Activated CD4-positive, alpha-beta T cell treated with anti-CD3 and anti-CD28 coated beads for 36 hours (primary cell): Measurements from ENCODE around the gene SRPK2. TPM values are rescaled to one million over a fixed set of nuclear protein-coding genes. Genes with fewer than 3 reads are reported as not detected.

Experiments used
- ATAC-seq: fragments of 200-7000 bp; cut with Tn5 transposase; one replicate; pipeline ENCODE4 v1.10.0; 2021; ENCODE audit warnings: mild to moderate bottlenecking, moderate library complexity
- CTCF ChIA-PET: fragments of 350-600 bp; sonication (Branson Sonifier 250); formaldehyde crosslinking; loops from one replicate; lab custom pipeline; 2021; ENCODE audit warnings: antibody characterized with exemption; lab: Charles Lee
- POLR2A ChIA-PET: fragments of 350-600 bp; sonication (Branson Sonifier 250); formaldehyde crosslinking; loops from one replicate; lab custom pipeline; 2021; ENCODE audit warnings: antibody characterized with exemption, inconsistent platforms; lab: Charles Lee
- DNase-seq: peaks from one replicate; pipeline ENCODE4 v3.0.0-alpha.2; 2020
- H3K27ac Mint-ChIP-seq: one replicate; pipeline ENCODE4 v1.8.0; 2021; ENCODE audit warnings: mixed read lengths
- H3K27me3 Mint-ChIP-seq: one replicate; pipeline ENCODE4 v1.8.0; 2021; ENCODE audit warnings: mixed read lengths
- H3K36me3 Mint-ChIP-seq: one replicate; pipeline ENCODE4 v1.8.0; 2021; ENCODE audit warnings: low read depth, mixed read lengths
- H3K4me1 Mint-ChIP-seq: one replicate; pipeline ENCODE4 v1.8.0; 2021; ENCODE audit warnings: mixed read lengths
- H3K4me3 Mint-ChIP-seq: one replicate; pipeline ENCODE4 v1.8.0; 2021; ENCODE audit warnings: mild to moderate bottlenecking, moderate library complexity, mixed read lengths
- H3K9me3 Mint-ChIP-seq: one replicate; pipeline ENCODE4 v1.8.0; 2021; ENCODE audit warnings: low read depth, mixed read lengths
- intact Hi-C, 2 experiments: fragments of 100-400 bp; cut with DNase I in 1 of 2; cut with micrococcal nuclease in 1 of 2; formaldehyde crosslinking; loops; one replicate each; pipeline versions ENCODE4 v1.14.2 to v1.15.1; 2022 to 2024; cut with DNase I, micrococcal nuclease
- total RNA-seq, 2 experiments: library from RNA; stranded (reverse); gene quantifications; one replicate each; pipeline ENCODE4 v1.2.3, GENCODE V29; 2021

SRPK2 gene
- total RNA-seq, 2 experiments from 2014 or later, result 42.7 to 42.9 TPM

- peaks cover 2% of the 10 kb centered on the region for H3K36me3 Mint-ChIP-seq
- ChIA-PET POLR2A (no interaction called here), CTCF (interaction anchor here (0.7 to 2.5 kb wide), 4 partner anchors 13 to 387 kb away, joined by 3 to 10 read pairs (median 4); no protein-coding TSS in a partner anchor)
- no peaks in the 10 kb centered on the region for H3K27me3 Mint-ChIP-seq
- no peak overlapping the region for H3K4me3 Mint-ChIP-seq
- H3K27ac Mint-ChIP-seq, result no peak overlapping the region
- ATAC-seq, result no peak
- intact Hi-C loops, result no loop called here
- no peak for DNase-seq
- no peaks in the 10 kb centered on the region for H3K9me3 Mint-ChIP-seq
- peaks cover 32% of the 10 kb centered on the region for H3K4me1 Mint-ChIP-seq
Measured at GRCh38 chr7:105222953-105223352, 165.8 kb downstream of the SRPK2 start.

- Mint-ChIP-seq H3K4me1 (peaks cover 48% of the 10 kb centered on the region), H3K36me3 (peaks cover 4% of the 10 kb centered on the region), H3K9me3 (no peaks in the 10 kb centered on the region), H3K27me3 (no peaks in the 10 kb centered on the region), H3K4me3 (no peak overlapping the region), H3K27ac (no peak overlapping the region)
- POLR2A ChIA-PET, result interaction anchor here (0.6 kb wide), 1 partner anchor 95 kb away, joined by 4 read pairs; no protein-coding TSS in a partner anchor
- no peak for DNase-seq
- ATAC-seq, result no peak
- intact Hi-C loops, result no loop called here
- CTCF ChIA-PET, result interaction anchor here (1.0 kb wide), 1 partner anchor 18 kb away, joined by 3 read pairs; no protein-coding TSS in a partner anchor
Measured at GRCh38 chr7:105219771-105220160, 169.0 kb downstream of the SRPK2 start.

GRCh38 chr7:105218939-105219770 is 169.6 kb downstream of the SRPK2 start:
- Mint-ChIP-seq H3K4me3 (no peak overlapping the region), H3K4me1 (peaks cover 50% of the 10 kb centered on the region), H3K9me3 (no peaks in the 10 kb centered on the region), H3K36me3 (peaks cover 4% of the 10 kb centered on the region), H3K27ac (no peak overlapping the region), H3K27me3 (no peaks in the 10 kb centered on the region)
- no peak for ATAC-seq
- ChIA-PET CTCF (no interaction called here), POLR2A (interaction anchor here (0.6 to 0.7 kb wide), 2 partner anchors 96 to 228 kb away, joined by 4 read pairs; no protein-coding TSS in a partner anchor)
- intact Hi-C loops, result no loop called here
- DNase-seq, result no peak

GRCh38 chr7:105218215-105218614 is 170.5 kb downstream of the SRPK2 start:
- no peak overlapping the region for H3K4me3 Mint-ChIP-seq
- ChIA-PET POLR2A (interaction anchor here (0.7 kb wide), 1 partner anchor 227 kb away, joined by 4 read pairs; no protein-coding TSS in a partner anchor), CTCF (no interaction called here)
- H3K9me3 Mint-ChIP-seq, result no peaks in the 10 kb centered on the region
- intact Hi-C loops, result no loop called here
- DNase-seq, result no peak
- peaks cover 55% of the 10 kb centered on the region for H3K4me1 Mint-ChIP-seq
- ATAC-seq, result no peak
- H3K27ac Mint-ChIP-seq, result no peak overlapping the region
- no peaks in the 10 kb centered on the region for H3K27me3 Mint-ChIP-seq
- peaks cover 4% of the 10 kb centered on the region for H3K36me3 Mint-ChIP-seq

- Mint-ChIP-seq H3K4me3 (no peak overlapping the region), H3K27me3 (no peaks in the 10 kb centered on the region), H3K9me3 (no peaks in the 10 kb centered on the region), H3K36me3 (peaks cover 9% of the 10 kb centered on the region), H3K4me1 (peaks cover 61% of the 10 kb centered on the region), H3K27ac (no peak overlapping the region)
- intact Hi-C loops, result no loop called here
- ATAC-seq (no peak), DNase-seq (no peak)
- CTCF ChIA-PET, result no interaction called here
- POLR2A ChIA-PET, result no interaction called here
Measured at GRCh38 chr7:105216786-105217185, 171.9 kb downstream of the SRPK2 start.

GRCh38 chr7:105215821-105216220 is 172.9 kb downstream of the SRPK2 start:
- CTCF ChIA-PET, result no interaction called here
- Mint-ChIP-seq H3K4me1 (peaks cover 63% of the 10 kb centered on the region), H3K27ac (peak overlapping the region; percentile 21), H3K27me3 (no peaks in the 10 kb centered on the region), H3K4me3 (no peak overlapping the region), H3K36me3 (peaks cover 12% of the 10 kb centered on the region), H3K9me3 (peaks cover 4% of the 10 kb centered on the region)
- no peak for DNase-seq
- ATAC-seq, result no peak
- POLR2A ChIA-PET, result no interaction called here
- intact Hi-C loops, result no loop called here

- H3K27me3 Mint-ChIP-seq, result no peaks in the 10 kb centered on the region
- intact Hi-C loops, result no loop called here
- H3K36me3 Mint-ChIP-seq, result peaks cover 12% of the 10 kb centered on the region
- H3K4me1 Mint-ChIP-seq, result peaks cover 64% of the 10 kb centered on the region
- H3K9me3 Mint-ChIP-seq, result peaks cover 4% of the 10 kb centered on the region
- DNase-seq (no peak), ATAC-seq (peak; percentile 73)
- H3K4me3 Mint-ChIP-seq, result no peak overlapping the region
- ChIA-PET CTCF (interaction anchor here (0.7 to 1.2 kb wide), 3 partner anchors 10 to 243 kb away, joined by 4 read pairs; no protein-coding TSS in a partner anchor), POLR2A (no interaction called here)
- peak overlapping the region; percentile 59 for H3K27ac Mint-ChIP-seq
Measured at GRCh38 chr7:105215182-105215581, 173.5 kb downstream of the SRPK2 start.

- Mint-ChIP-seq H3K36me3 (peaks cover 12% of the 10 kb centered on the region), H3K9me3 (peaks cover 4% of the 10 kb centered on the region), H3K4me1 (peaks cover 71% of the 10 kb centered on the region), H3K27me3 (no peaks in the 10 kb centered on the region), H3K27ac (no peak overlapping the region), H3K4me3 (no peak overlapping the region)
- ATAC-seq (no peak), DNase-seq (no peak)
- POLR2A ChIA-PET, result no interaction called here
- CTCF ChIA-PET, result interaction anchor here (0.7 to 0.9 kb wide), 2 partner anchors 15 to 35 kb away, joined by 4 read pairs; no protein-coding TSS in a partner anchor
- intact Hi-C loops, result no loop called here
Measured at GRCh38 chr7:105213611-105214010, 175.1 kb downstream of the SRPK2 start.

- peaks cover 6% of the 10 kb centered on the region for H3K9me3 Mint-ChIP-seq
- ATAC-seq, result no peak
- peaks cover 16% of the 10 kb centered on the region for H3K36me3 Mint-ChIP-seq
- ChIA-PET CTCF (interaction anchor here (0.6 kb wide), 1 partner anchor 117 kb away, joined by 3 read pairs; no protein-coding TSS in a partner anchor), POLR2A (interaction anchor here (0.6 kb wide), 1 partner anchor 1808 kb away, joined by 4 read pairs; no protein-coding TSS in a partner anchor)
- DNase-seq, result no peak
- peaks cover 77% of the 10 kb centered on the region for H3K4me1 Mint-ChIP-seq
- no peak overlapping the region for H3K27ac Mint-ChIP-seq
- no peaks in the 10 kb centered on the region for H3K27me3 Mint-ChIP-seq
- H3K4me3 Mint-ChIP-seq, result no peak overlapping the region
- intact Hi-C loops, result no loop called here
Measured at GRCh38 chr7:105212212-105212611, 176.5 kb downstream of the SRPK2 start.

- H3K4me1 Mint-ChIP-seq, result peaks cover 81% of the 10 kb centered on the region
- peaks cover 6% of the 10 kb centered on the region for H3K9me3 Mint-ChIP-seq
- ChIA-PET CTCF (interaction anchor here (1.1 to 2.0 kb wide), 2 partner anchors 13 to 58 kb away, joined by 3 to 10 read pairs; no protein-coding TSS in a partner anchor), POLR2A (no interaction called here)
- H3K27me3 Mint-ChIP-seq, result no peaks in the 10 kb centered on the region
- no peak for ATAC-seq
- H3K36me3 Mint-ChIP-seq, result peaks cover 16% of the 10 kb centered on the region
- H3K27ac Mint-ChIP-seq, result peak overlapping the region; percentile 38
- no peak for DNase-seq
- no peak overlapping the region for H3K4me3 Mint-ChIP-seq
- intact Hi-C loops, result no loop called here
Measured at GRCh38 chr7:105210721-105211205, 178.0 kb downstream of the SRPK2 start.

GRCh38 chr7:105209870-105210269 is 178.9 kb downstream of the SRPK2 start:
- Mint-ChIP-seq H3K4me3 (peak overlapping the region; percentile 37), H3K9me3 (peaks cover 6% of the 10 kb centered on the region), H3K27ac (peak overlapping the region; percentile 38), H3K4me1 (peaks cover 81% of the 10 kb centered on the region), H3K36me3 (peaks cover 14% of the 10 kb centered on the region), H3K27me3 (no peaks in the 10 kb centered on the region)
- ChIA-PET POLR2A (interaction anchor here (0.7 kb wide), 1 partner anchor 15 kb away, joined by 4 read pairs; no protein-coding TSS in a partner anchor), CTCF (interaction anchor here (2.0 kb wide), 1 partner anchor 14 kb away, joined by 10 read pairs; no protein-coding TSS in a partner anchor)
- ATAC-seq, result no peak
- no peak for DNase-seq
- intact Hi-C loops, result loop anchor here (5.0 kb wide), 2 partner anchors 97 to 177 kb away; partner anchors contain the start of gene SRPK2 (in 1 of the 2)
